H54 (cell line): ENCODE measurements around the gene COPG2.

ENCODE experiments used
- DNase-seq: peaks from one replicate; pipeline ENCODE4 v3.0.0; 2011; ENCODE audit warnings: low spot score, mixed read lengths; ENCODE audit not compliant: insufficient read length
- FAIRE-seq: peaks from 3 replicates; lab custom pipeline; 2011; peaks lifted over from hg19 to GRCh38; lab: Jason Lieb, UNC
- POLR2A ChIP-seq: IDR thresholded peaks from 2 replicates; pipeline ENCODE4 v1.6.1; 2011; ENCODE audit warnings: low read depth, mild to moderate bottlenecking, low read length

COPG2 gene

DNA sequence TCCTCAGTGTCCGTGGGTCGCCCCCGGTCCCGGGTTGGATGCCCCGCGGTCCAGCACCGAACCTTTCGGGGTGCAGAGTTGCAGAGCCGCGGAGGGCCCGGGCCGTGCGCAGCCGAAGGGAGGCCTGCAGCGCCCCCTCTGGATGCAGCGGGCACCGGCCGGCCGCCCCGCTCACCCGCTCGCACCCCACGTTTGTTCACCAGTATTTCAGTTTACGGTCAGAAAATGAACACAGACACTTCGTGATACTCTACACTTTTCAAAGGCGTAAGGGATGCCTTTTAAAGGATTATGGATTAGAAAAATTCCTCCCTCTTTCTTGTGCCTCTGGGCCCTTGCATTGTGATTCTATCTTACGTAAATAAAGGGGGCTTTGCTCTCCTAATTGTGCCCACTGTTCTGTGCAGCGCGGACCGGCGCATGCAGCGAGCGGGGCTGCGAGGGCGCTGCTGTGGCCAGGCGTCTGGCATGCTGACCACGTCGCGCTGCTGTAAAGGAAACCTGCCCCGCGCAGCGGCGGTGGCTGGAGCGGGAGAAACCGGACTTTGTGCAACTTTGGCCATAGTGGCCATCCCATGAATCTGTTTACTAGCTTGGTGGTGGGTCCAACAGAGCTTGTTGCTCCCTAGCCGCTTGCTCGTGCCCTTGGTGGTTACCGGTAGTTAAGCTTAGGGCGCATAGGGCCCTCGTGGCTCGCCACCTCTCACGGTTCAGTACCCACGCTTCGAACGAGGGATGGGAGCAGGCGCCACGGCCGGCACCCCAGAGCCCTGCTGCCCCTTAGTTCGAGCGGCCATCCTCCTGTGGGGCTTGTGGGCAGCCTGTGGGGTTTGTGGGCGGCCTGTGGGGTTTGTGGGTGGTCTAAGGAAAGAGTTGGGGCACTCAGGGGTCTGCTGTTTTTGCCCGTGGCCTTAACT is 177.4 kb downstream of the COPG2 start:
- DNase-seq (no peak), FAIRE-seq (no peak)
- TF ChIP-seq POLR2A = no peak

DNA sequence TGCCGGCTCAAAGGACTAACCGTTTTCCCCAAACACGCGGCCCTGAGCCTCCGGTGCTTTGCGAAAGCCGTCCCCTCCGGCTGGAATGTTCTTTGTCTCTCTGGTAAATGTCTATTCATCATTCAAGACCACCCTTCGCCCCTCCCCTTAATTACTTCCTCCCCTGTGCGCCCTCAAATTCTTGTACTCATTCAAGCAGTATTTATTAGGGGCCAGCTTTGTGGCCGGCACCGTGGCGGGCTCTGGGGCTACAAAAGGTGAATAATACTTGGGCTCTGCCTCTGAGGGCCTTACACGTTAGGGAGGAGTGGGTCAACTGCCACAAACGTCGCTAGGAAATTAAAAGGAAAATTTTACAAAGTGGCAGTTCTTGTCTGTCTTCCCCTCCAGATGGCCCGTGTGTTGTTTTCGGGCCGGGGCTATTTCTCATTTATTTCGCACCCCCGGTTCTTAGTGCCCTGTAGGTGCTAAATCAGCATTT is 178.2 kb downstream of the COPG2 start:
- DNase-seq (no peak), FAIRE-seq (no peak)
- TF ChIP-seq POLR2A = no peak

DNA sequence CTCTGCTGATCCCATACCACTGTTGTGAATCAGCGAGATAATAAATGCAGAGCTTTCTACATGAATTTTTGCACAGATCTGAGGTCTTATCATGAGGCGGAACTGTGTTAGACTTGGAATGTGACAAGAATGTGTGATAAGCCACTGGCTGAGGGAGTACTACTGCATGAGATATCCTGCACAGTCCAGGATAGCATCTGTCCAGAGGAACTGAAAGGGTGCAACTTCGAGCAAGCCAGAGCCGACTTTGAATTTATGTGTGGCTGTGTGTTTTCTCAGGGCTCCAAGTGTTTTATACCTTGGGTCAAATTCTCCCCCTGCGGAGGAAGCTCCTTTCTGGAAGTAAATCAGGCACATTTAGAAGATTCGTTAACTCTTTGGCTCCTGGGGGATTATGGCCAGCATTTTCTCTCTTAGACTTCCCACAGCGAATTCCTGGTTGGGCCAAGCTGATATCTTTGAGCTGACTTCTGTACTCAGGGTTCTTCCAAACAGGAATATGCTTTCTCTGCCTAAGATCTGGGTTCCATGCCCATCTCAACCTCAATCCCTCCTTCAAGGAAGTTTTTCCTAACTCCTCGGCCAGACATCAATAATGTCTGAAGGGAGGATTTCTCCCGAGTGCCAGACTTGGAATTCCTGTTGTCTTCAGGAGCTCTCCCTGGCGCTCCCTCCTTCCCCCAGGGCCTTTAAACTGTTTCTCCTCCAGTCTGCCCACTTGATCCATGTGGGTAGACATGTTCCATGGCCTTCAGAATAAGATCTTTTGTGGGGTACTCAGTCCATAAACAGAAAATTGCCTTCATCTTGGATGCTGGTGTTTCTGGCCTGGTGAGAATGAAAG is 179.2 kb downstream of the COPG2 start:
- DNase-seq = peak; percentile 69
- TF ChIP-seq POLR2A = no peak
- FAIRE-seq = no peak

DNA sequence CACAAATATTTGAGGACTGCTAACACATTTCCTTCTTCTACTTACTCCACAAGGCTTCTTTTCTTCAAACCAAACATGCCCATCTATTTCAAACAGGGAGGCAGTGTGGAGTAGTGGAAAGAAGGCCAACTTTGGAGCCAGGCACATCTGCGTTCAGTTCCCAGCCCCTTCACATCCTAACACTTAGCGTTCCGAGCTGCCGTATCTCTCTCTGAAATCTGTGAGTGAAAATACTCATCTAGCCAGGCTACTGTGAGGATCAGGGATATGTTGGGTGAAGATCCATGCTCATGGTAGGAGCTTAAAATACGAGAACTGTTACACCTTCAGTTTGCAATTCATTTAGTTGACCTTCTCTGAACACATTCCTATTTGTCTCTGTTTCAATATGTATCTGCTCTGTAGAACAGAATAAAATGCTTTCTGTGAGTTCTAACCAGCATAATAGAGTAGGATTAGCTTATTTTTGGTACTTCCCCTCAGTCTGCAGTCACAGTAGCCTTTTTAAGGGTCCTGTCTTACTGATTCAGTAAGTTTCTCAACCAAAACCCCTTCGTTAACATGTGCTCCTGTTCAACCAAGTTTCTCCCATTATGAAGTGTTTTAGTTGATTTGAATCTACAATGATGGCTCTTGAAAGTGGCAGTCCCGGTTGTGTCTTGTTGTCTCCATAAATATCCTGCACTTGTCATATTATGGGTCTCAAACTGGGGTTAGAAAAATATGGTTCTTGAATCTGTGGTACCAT is 180.0 kb downstream of the COPG2 start:
- TF ChIP-seq POLR2A = no peak
- no peak for DNase-seq
- FAIRE-seq = no peak

DNA sequence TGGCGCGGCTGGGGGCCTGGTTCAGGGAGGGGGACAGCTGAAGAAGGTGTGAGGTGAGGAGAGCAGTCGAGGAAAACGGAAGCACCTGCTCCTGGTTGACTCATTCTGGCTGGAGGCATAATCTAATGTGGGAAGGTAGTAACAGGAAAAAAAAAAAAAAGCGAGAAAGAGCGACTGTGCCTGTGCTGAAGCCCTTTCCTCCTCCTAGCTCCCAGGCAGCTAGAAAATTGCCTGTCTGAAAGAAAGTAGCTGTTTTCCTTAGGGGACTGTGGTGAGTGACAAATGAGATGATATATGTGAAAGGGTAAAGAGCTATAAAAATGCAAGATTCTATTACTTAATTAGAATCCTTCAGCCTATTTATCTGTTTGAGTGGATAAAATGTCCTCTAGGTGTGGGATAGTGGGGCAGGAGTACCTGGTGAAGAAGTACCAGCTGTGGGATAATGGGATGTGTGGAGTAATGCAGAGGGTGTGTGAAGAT is 181.6 kb downstream of the COPG2 start:
- DNase-seq (no peak), FAIRE-seq (no peak)
- TF ChIP-seq POLR2A = no peak

DNA sequence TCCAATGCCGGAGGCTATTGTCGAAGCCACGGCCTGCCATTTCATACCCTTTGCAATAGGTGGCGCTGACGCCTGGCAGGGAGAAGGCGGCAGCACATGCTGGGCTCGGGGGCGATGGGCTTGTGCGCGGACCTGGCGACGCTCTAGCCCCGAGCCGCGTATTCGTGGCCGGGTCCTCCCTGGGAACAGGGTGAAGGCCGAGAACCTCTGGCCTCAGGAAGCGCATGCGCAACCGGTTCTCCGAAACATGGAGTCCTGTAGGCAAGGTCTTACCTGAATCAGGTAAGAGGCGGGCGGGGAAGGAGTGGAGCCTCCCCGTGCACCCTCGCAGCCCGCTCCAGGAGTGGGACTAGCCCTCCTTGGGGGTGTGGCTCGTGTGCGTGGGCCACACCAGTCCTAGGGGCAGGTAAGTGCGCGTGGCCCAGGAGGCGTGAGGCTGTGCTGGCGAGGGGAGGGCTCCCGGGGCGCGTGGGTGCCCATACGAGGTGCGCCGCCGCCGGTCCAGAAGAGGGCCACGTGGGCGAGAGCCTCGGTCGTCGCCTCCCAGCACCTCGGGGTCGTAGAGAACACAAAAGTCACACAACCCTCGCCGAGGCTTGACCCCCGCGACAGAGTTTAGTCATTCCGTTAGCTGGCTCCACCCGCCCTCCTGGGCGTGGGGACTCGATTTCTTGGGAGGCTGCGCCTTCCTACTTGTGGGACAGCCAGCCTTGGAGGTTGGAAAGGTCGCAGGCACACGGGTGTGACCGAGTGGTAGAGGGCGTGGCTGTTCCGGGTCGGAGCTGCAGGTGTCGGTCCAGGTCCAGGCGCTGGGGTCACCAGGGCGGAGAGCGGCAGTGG is 182.2 kb downstream of the COPG2 start:
- DNase-seq = no peak
- no peak for TF ChIP-seq POLR2A
- no peak for FAIRE-seq

DNA sequence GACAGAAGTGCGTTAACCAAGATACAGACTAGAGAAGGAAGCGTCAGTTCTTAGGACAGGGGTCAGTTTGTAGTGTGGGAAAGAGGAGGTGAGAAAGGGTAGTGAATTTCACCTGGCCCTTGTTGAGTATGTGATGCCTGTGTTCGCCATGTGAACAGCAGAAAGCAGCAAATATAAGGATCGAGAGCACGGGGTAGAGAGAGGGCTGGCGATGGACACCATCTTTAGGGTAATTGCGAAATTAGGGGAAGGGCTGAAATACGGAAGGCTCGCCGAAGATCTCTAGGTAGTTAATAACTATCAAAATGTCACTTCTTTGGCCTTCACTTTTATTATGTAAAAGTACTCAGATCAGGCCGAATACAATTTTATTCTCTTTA is 182.8 kb downstream of the COPG2 start:
- DNase-seq (no peak), FAIRE-seq (no peak)
- no peak for TF ChIP-seq POLR2A

DNA sequence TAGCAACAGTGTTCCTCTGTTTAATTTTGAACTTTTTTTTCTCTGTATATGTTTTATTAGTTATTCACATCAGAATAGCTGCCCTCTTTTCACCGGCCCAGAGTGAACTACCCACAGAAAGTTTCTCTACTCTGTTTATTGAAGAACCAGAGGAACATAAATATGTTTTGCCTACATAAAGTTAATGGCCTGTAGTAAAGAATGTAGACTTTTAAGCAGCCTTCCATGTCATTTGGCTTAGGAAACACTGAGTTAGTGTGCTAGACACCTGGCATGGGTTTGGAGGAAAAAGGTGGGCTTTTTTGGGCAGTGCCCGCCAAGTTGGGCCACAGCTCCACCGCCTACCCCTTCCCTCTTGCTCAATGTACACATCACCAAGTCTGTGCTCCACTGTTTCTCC is 185.5 kb downstream of the COPG2 start:
- no peak for FAIRE-seq
- no peak for DNase-seq
- no peak for TF ChIP-seq POLR2A

DNA sequence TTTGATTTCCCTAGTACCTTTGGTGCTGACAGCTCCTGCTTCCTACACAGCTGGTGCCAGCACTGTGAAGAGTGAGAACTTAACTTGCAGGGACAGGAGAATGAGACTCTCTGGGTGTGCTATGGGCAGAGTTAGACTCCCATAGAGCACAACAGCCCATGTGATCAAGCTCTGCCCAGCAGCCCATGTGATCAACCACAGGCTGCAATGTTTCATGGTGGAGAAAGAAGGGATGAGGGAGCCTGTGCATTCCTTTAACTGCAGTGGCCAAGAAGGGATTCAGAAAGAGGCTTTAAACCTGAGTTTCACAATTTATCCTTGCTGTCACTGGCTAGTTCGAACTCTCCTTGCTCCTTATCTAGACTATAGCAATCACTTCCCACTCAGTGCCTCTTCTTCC is 186.7 kb downstream of the COPG2 start:
- FAIRE-seq (peak; percentile 15), DNase-seq (no peak)
- no peak for TF ChIP-seq POLR2A

DNA sequence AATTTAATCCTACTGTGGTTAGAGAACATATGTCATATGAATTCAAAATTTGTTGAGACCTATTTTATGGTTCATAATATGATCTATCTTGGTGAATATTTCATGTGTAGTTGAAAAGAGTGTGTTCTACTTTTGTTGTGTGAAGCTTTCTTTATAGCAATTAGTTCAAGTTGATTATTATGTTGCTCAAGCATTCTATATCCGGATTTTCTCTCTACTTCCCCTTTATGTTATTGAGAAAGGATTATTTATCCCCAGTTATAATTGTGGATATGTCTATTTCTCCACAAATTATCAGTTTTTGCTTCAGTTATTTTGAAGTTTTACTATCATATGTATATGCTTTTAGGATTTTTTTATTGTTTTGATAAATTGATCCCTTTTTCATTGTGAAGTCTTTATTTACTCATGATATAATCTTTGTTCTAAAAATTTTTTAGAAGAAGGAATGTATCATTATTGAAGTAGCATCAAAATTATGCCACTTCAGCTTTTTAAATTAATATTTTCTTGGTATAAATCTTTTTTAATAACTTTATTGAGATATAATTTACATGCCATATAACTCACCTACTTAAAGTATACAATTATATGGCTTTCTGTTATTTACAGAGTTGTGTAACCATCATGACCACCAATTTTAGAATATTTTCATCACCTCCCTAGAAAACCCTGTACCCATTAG is 188.7 kb downstream of the COPG2 start:
- no peak for TF ChIP-seq POLR2A
- no peak for DNase-seq
- no peak for FAIRE-seq

DNA sequence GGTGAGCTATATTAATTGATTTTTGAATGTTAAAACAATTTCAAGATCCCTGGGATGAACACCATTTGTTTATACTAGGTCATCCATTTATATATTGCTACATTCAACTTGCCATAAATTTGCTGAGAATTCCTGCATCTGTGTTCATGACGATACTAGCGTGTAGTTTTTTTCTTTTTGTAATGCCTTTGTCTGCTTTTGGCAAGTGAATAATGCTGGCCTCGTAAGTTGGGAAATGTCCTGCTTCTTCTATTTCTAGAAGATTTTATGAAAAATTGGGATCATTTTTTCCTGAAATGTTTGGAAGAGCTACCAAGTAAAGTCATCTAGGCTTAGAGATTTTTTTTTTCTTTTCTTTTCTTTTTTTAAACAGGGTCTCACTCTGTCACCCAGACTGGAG is 189.6 kb downstream of the COPG2 start:
- DNase-seq = no peak
- no peak for TF ChIP-seq POLR2A
- no peak for FAIRE-seq
